ENCODE data around the gene CLEC4M. TPM values are rescaled to one million over a fixed set of nuclear protein-coding genes. Genes with fewer than 3 reads are reported as not detected.

CLEC4M gene
- total RNA-seq, 2 donors from 2014 or later: not detected

DNA sequence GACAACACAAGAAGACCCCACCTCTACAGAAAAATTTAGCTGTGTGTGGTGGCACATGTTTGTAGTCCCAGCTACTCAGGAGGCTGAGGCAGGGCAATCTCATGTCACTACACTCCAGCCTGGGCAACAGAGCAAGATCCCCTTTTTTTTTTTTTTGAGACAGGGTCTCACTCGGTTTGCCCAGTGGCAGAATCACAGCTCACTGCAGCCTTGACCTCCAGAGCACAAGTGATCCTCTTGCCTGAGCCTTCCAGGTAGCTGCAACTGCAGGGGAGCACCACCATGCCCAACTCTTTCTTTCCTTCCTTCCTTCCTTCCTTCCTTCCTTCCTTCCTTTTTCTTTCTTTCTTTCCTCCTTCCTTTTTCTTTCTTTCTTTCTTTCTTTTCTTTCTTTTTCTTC lies 26.9 kb upstream of the CLEC4M start:
- no peak overlapping the region for H3K27ac ChIP-seq (ENCODE audit: low read depth, low read length)
- H3K4me3 Mint-ChIP-seq: no peak overlapping the region
- no peak for DNase-seq
- 20 to 60% methylated on average over 1 of the region's 1 CpG for WGBS, 2 experiments (ENCODE audit: insufficient coverage in 1 of 2, insufficient read length in 1 of 2)
- H3K9me3 ChIP-seq (ENCODE audit: control insufficient read depth, low read length): no peaks in the 10 kb centered on the region
- H3K9me3 Mint-ChIP-seq: no peaks in the 10 kb centered on the region
- no peak overlapping the region for H3K27ac Mint-ChIP-seq
- H3K27me3 ChIP-seq (ENCODE audit: control insufficient read depth, insufficient read depth, low read length, poor library complexity, severe bottlenecking): peaks cover 64% of the 10 kb centered on the region
- H3K36me3 ChIP-seq (ENCODE audit: control insufficient read depth, insufficient read depth, low read length): no peaks in the 10 kb centered on the region
- H3K27me3 Mint-ChIP-seq (ENCODE audit: insufficient read depth): peaks cover 79% of the 10 kb centered on the region
- no peaks in the 10 kb centered on the region for H3K4me1 Mint-ChIP-seq
- no peak overlapping the region for H3K4me3 ChIP-seq (ENCODE audit: low read length)
- TF ChIP-seq CTCF (conservative IDR thresholded peaks at IDR 0.05): no peak
- H3K9ac ChIP-seq (ENCODE audit: extremely low read depth, low read length, poor library complexity, severe bottlenecking): no peak overlapping the region
- no peaks in the 10 kb centered on the region for H3K36me3 Mint-ChIP-seq (ENCODE audit: low read depth)
- no peaks in the 10 kb centered on the region for H3K4me1 ChIP-seq (ENCODE audit: control insufficient read depth, insufficient read depth, low read length)

- H3K4me1 Mint-ChIP-seq: no peaks in the 10 kb centered on the region
- no peaks in the 10 kb centered on the region for H3K36me3 ChIP-seq (ENCODE audit: control insufficient read depth, insufficient read depth, low read length)
- H3K27me3 ChIP-seq (ENCODE audit: control insufficient read depth, insufficient read depth, low read length, poor library complexity, severe bottlenecking): peaks cover 53% of the 10 kb centered on the region
- WGBS, 2 experiments (ENCODE audit: insufficient coverage in 1 of 2, insufficient read length in 1 of 2): 87 to 90% methylated on average over 10 to 11 of the region's 11 CpGs
- no peak overlapping the region for H3K4me3 ChIP-seq (ENCODE audit: low read length)
- no peak overlapping the region for H3K4me3 Mint-ChIP-seq
- H3K9ac ChIP-seq (ENCODE audit: extremely low read depth, low read length, poor library complexity, severe bottlenecking): no peak overlapping the region
- no peak overlapping the region for H3K27ac Mint-ChIP-seq
- TF ChIP-seq CTCF (conservative IDR thresholded peaks at IDR 0.05): no peak
- H3K36me3 Mint-ChIP-seq (ENCODE audit: low read depth): no peaks in the 10 kb centered on the region
- no peaks in the 10 kb centered on the region for H3K9me3 ChIP-seq (ENCODE audit: control insufficient read depth, low read length)
- no peak for DNase-seq
- no peaks in the 10 kb centered on the region for H3K9me3 Mint-ChIP-seq
- H3K27ac ChIP-seq (ENCODE audit: low read depth, low read length): no peak overlapping the region
- peaks cover 72% of the 10 kb centered on the region for H3K27me3 Mint-ChIP-seq (ENCODE audit: insufficient read depth)
- no peaks in the 10 kb centered on the region for H3K4me1 ChIP-seq (ENCODE audit: control insufficient read depth, insufficient read depth, low read length)
These were observed 25.8 kb upstream of the CLEC4M start for GRCh38 chr19:7737215-7737614.

- H3K4me3 Mint-ChIP-seq: no peak overlapping the region
- no peak overlapping the region for H3K27ac Mint-ChIP-seq
- H3K9me3 Mint-ChIP-seq: no peaks in the 10 kb centered on the region
- no peaks in the 10 kb centered on the region for H3K9me3 ChIP-seq (ENCODE audit: control insufficient read depth, low read length)
- H3K27me3 Mint-ChIP-seq (ENCODE audit: insufficient read depth): peaks cover 71% of the 10 kb centered on the region
- no peak for TF ChIP-seq CTCF (conservative IDR thresholded peaks at IDR 0.05)
- H3K4me3 ChIP-seq (ENCODE audit: low read length): no peak overlapping the region
- peaks cover 46% of the 10 kb centered on the region for H3K27me3 ChIP-seq (ENCODE audit: control insufficient read depth, insufficient read depth, low read length, poor library complexity, severe bottlenecking)
- no peak overlapping the region for H3K27ac ChIP-seq (ENCODE audit: low read depth, low read length)
- H3K36me3 Mint-ChIP-seq (ENCODE audit: low read depth): no peaks in the 10 kb centered on the region
- no peaks in the 10 kb centered on the region for H3K36me3 ChIP-seq (ENCODE audit: control insufficient read depth, insufficient read depth, low read length)
- no peaks in the 10 kb centered on the region for H3K4me1 Mint-ChIP-seq
- no peaks in the 10 kb centered on the region for H3K4me1 ChIP-seq (ENCODE audit: control insufficient read depth, insufficient read depth, low read length)
- WGBS, 2 experiments (ENCODE audit: insufficient coverage in 1 of 2, insufficient read length in 1 of 2): 81 to 85% methylated on average over 7 of the region's 7 CpGs
- DNase-seq: no peak
- H3K9ac ChIP-seq (ENCODE audit: extremely low read depth, low read length, poor library complexity, severe bottlenecking): no peak overlapping the region
These were observed 25.0 kb upstream of the CLEC4M start for GRCh38 chr19:7738023-7738422.

Measured in endodermal cell (in vitro differentiated cells).